ENCODE results near the gene DENND1A. TPM values are rescaled to one million over a fixed set of nuclear protein-coding genes. Genes with fewer than 3 reads are reported as not detected.

The DENND1A gene
- total RNA-seq, 4 donors from 2014 or later: 17.6 to 33.8 (median 22.9) TPM

- no peak for TF ChIP-seq CTCF (IDR thresholded peaks at IDR 0.05; ENCODE audit: low read depth)
These were observed 17.6 kb downstream of the DENND1A start for GRCh38 chr9:123912167-123912897.

GRCh38 chr9:123911024-123911423 is 18.9 kb downstream of the DENND1A start:
- no peak for TF ChIP-seq CTCF (IDR thresholded peaks at IDR 0.05; ENCODE audit: low read depth)

- TF ChIP-seq CTCF (IDR thresholded peaks at IDR 0.05; ENCODE audit: low read depth): no peak
These were observed 35.1 kb downstream of the DENND1A start for GRCh38 chr9:123894822-123895221.

- no peak for TF ChIP-seq CTCF (IDR thresholded peaks at IDR 0.05; ENCODE audit: low read depth)
These were observed 36.0 kb downstream of the DENND1A start for GRCh38 chr9:123893831-123894460.

GRCh38 chr9:123893115-123893514 is 36.8 kb downstream of the DENND1A start:
- no peak for TF ChIP-seq CTCF (IDR thresholded peaks at IDR 0.05; ENCODE audit: low read depth)

GRCh38 chr9:123887837-123888236 is 42.1 kb downstream of the DENND1A start:
- TF ChIP-seq CTCF (IDR thresholded peaks at IDR 0.05; ENCODE audit: low read depth): no peak

- TF ChIP-seq CTCF (IDR thresholded peaks at IDR 0.05; ENCODE audit: low read depth): no peak
These were observed 46.3 kb downstream of the DENND1A start for GRCh38 chr9:123883634-123884033.

Measured in subcutaneous adipose tissue (tissue), 4 donors.